Renal cortex interstitium (tissue), 11 donors: ENCODE results near the gene PDGFB. TPM values are rescaled to one million over a fixed set of nuclear protein-coding genes. Genes with fewer than 3 reads are reported as not detected.
A peak's percentile ranks its signal among the peaks of the same experiment; 100 is the strongest.

ENCODE experiments used
- DNase-seq, 11 donors: peaks; one replicate each; pipeline ENCODE4 v3.0.0-alpha.2; 2013; ENCODE audit warnings: low read depth in 9 of 11, low spot score in 4 of 11; ENCODE audit errors: extremely low read depth in 1 of 11
- polyA plus RNA-seq, 3 donors: library from polyadenylated mRNA; unstranded; fragments of 120-200 nt; gene quantifications; one replicate each; pipeline ENCODE4 v1.2.1, GENCODE V29; 2013; ENCODE audit not compliant: insufficient read length in 3 of 3

Gene PDGFB
- polyA plus RNA-seq, 3 donors = 11.3 to 15.9 (median 15.6) TPM

DNA sequence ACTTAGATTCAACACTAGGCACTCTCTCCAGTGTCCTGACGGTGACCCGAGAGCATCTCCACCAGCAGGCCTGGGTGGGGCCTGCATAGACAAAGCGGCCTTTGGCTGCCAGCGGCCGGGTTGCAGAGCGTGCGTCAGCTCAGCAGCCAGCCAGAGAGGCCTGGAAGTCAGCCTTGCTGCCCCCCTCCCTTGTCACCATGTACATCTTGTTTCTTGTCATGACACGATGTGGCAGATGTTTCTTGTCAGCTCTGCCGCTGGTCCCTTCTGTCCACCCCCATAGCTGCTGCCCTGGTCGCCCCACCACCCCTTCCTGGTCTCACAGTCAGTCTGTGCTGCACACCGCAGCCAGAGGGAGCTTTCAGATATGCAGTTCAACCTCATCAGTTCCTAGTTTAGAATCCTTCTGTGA lies 59.2 kb downstream of the PDGFB start:
- peak in 4 of 11 donors; percentile 44 to 73 (median 63) for DNase-seq

DNA sequence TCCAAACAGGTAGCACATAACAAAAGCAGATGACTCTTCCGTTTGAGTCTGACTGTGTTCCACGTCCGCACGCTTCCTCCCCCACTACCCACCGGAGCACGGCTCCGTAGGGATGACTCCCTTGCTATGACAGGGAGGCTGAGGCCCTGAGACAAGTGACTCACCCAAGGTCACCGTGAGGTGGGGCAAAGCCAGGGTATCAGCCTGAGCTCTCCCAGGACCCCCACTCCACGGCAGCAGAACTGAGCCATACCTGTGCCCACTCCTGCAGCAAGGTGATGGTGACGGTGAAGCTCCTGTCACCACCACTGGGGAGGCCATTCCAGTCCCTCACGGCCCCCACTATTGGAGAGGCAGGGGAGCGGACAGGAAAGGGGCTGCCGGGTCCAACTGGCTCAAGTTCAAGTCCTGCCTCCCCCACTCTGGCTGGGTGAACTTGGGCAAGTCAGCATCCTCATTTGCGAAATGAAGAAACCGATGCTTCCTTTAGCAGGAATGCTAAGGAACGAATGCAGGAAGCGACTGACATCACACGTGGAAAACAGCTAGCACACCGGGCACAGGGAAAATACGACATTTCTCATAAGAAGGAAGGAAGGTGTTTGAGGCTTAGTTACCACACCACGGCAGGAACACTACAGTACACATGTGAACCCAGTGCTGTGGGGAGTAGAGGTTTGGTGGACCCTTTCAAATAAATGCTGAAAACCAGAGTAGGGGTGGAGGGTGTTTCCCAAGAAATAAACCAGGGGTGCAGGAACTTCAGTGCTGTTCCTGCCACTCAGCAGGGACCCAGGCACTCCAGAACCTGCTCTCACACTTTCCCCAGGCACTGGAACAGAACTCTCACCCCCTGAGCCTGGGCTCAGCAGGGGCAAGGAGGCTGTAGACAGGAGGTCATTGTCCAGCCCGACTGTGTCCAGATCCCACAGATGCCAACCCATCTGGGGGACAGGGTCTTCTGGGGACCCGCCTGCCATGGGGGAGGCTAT lies 59.9 kb downstream of the PDGFB start:
- no peak for DNase-seq

DNA sequence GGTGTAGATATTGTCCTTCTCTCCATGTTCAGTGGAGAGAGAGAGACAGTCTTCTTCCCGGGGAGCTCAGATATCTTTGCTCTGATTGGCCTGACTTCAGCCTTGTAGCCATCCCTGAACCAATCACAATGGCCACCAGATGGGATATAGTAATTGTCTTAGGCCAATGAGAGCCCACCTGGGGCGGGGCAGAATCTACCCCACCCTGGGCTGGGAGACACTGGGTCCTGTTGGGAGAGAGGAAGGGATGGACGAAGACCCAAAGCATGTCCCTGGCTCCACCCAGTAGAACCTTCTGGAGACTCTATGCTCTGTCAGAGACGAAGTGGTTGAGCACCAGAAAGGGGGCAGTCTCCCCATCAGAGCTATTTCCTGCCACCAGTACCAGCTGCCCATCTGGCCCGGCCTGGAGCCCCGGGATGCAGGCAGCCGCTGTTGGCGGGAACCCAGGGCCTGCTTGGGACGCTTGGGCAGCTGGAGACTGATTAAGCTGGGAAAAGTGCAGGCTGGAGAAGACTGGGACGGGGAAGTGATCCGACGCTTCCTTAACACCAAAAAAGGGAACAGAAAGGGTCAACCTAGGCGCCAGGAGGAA lies 60.7 kb downstream of the PDGFB start:
- no peak for DNase-seq

DNA sequence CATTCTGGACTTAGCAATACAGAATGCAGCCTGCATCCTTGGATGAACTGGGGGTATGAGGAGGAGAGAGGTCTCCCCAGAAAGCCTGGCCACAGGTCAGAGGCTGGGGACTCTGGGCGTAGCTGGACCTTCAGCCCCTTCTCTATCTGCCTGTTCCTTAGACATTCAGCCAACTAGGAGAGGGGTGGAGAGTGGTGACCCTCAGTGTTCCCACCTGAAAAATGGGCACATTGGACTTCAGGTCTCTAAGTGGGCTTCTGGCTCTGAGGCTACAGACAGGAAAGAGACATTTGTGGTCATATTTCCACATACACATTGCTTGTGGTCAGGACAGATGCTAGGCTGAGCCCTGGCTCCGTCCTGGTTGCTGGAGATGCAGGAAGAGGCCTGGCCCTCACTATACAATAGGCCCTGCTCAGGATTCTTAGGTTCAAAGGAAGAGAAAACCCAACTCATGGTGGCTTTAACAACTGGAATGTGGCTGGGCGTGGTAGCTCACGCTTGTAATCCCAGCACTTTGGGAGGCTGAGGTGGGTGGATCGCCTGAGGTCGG lies 62.2 kb downstream of the PDGFB start:
- DNase-seq = no peak

DNA sequence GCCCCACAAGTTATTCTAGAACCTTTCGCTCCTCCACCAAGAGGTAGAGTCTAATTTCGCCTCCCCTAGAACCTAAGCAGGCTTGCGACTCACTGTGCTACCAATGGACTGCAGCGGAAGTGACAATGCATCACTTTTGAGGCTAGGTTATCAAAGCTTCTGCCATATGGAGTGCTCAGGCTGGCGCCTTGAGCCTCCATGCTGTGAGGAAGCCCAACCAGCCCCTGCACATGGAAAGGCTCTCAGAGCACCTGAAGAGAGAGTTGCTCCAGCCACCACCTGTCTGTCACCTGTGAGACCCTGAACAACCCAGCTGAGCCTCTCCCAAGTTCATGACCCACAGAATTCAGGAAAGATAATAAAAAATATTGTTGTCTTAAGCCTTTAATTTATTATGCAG lies 63.0 kb downstream of the PDGFB start:
- no peak for DNase-seq

DNA sequence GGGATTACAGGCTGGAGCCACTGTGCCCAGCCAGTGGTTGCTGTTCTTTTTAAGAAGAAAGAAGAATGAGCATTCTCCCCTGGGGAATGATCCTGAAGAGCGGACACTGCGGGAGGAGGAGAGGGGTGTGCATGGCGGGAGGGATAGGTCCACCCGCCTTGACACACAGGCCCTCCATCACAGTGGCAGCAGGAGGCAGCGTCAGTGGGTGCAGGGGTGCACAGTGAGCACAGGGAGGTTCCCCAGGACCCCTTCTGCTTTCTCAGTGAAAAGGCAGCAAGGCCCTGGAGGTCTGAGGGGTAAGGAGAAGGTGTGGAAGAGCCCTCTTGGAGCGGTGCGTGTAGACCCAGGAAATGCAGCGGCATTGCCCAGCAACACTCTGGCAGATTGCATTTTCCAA lies 63.4 kb downstream of the PDGFB start:
- no peak for DNase-seq

DNA sequence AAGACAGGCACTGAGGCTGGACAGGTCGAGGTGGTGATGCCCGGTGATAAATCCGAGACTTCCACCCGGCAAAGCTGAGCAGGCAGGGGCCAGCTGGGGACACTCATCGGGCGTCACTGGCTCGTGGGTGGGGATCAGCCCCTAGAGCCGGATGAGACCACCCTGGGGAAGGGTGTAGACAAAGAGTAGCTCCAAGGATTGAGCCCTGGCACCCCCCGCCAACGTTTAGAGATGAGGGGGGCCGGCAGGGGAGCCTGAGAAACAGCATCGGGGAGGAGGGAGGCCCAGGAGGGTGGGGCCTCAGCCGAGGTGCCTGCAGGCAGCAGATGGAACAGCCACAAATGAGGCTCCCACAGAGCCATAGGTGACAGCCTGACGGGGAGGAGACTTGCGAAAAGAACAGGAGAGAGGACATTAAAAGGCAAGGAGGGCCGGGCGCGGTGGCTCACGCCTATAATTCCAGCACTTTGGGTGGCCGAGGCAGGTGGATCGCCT lies 64.9 kb downstream of the PDGFB start:
- peak in 1 of 11 donors; percentile 33 for DNase-seq

DNA sequence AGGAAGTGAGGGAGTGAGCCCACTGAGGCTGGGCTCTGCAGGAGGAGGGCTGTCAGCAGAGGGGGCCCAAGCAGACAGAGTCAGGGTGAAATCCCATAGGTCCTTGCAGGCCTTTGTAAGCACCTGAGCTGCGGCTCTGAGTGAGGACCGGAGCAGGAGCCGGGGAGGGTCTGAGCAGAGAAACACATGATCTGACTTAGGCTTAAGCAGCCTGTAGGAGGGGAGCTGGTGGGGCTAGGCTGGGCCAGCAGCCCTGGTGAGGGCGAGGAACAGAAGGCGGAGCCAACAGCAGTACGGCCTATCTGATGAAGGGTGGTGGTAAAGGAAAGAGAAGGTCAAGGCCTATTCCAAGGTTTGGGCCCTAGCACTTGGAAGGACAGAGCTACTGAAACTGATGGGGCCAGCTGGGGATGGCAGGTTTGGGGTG lies 65.4 kb downstream of the PDGFB start:
- no peak for DNase-seq

DNA sequence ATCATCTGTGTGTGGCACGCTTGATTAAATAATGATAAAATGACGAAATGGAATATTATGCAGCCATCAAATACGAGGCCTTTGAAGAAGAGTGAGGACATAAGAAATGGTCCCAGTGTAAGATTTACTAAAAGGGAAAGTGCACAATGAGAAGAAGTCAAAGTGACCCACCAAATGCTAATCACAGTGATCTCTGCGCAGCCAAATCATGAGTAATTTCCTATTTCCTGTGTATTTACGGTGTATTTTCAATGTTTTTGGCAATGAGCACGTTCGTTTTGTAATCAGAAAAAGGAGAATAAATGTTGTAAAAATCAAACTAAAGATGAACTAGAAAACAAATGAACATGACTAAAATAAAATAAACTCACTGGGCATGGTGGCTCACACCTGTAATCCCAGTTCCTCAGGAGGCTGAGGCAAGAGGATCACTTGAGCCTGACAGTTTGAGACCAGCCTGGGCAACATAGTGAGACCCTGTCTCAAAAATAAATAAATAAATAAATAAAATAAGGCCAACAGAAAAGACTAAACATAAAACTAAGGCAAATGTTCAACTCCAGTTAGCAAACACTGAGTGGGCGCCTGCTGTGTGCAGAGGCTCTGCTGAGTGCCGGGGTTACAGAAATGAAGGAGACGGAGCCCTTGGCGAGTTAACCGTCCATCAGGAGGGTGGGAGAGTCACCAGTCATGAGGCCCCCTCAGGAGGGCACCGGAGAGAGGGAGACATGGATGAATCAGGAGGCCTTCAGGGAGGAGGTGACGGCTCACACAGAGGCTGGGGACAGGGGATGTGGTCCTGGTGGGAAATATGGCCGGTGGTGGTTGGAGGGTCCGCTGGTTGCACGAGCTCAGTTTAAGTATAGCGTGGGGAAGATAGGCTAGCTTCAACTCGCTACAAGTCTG lies 66.3 kb downstream of the PDGFB start:
- DNase-seq = no peak

DNA sequence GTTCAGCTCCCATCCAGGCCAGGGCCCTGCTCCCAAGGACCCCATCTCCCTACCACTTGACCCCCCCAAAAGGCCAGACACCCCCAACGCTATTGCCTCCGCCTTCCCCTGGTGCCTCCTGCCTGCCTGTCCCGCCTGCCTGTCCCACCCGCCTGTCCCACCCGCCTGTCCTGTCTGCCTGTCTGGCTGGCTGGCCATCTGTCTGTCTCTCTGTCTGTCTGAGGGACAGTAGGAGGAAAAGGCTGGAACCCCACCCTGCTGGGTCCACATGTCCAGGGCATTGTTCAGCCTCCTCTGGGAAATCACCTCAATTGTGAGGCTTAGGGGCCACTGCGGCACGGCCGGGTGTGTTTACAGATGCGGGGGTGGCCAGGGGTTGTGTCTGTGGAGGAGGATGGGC lies 67.0 kb downstream of the PDGFB start:
- no peak for DNase-seq

DNA sequence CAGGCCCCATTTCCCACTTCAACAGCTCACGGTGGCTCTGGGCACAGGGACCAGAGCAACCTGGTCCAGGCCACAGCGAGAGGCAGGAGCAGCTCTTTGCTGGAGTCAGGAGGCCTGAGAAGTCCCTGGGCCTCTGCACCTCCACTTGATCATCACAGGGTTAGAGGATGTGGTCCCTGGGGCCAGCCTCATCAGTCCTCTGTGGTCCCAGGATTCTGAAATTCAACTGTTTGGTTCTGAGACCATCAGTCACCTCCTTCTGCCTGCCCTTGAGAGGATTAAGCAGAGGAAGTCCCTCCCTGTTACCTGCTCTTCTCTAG lies 67.4 kb downstream of the PDGFB start:
- no peak for DNase-seq

DNA sequence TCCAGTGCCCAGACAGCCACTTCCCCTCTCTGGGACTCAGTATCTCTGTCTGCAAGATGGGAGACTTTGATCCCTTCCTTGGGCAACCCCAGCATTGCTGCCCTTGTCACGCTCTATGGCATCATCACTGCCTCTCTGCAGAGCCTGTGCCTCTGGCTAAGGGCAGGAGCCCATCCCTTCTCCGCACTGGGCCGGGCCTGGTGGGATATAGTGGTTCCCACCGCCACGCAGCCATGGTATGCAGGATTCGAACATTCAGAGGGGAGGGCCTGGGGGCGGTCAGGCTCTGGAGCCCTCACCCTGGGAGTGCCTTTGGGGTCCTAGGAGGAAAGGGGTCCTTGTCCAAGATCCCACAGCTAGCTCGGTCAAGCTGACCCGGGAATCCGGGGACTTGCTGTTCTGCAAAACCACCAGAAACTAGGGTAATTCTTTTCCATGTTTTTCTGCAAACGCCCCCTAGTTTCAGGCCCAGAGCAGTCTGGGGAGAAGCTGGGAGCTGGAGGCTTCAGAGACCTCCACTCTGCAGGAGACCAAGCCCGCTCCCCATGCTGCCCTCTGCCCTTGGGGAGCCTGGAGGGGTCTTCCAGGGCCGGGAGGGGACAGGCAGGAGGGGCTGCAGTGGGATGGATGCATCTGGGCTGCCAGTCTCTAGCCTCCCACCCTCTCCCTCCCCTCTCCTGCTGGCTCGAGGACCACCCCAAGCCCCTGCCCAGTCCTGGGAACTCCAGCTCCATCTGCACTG lies 67.9 kb downstream of the PDGFB start:
- DNase-seq = no peak

DNA sequence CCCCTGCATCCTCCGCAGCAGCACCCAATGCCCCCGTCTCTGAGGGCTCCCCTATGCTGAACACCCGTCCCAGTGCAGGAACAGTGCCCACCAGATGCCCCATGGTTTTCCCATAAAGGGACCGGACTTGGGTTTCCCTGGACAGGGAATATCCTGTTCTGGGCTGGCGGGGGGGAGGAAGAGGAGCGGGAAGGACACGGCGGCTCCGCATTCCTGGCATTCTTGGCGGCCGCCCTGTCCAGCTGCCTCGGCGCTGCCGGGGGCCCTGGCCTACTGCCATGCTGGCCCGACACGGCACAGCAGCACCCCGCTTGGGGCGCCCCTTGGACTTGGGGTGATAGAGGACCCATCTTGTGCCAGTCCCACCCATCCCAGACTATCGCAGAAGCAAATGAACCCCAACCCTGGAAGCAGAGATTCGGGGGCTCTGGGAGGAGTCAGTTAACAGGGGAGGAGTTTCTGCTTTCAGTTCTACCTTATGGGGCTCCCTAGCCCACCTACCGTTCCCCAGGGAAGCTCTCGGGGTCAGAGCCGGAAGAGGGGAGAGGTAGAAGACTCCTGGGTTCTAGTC lies 68.6 kb downstream of the PDGFB start:
- DNase-seq = peak in 6 of 11 donors; percentile 66 to 83 (median 74)

DNA sequence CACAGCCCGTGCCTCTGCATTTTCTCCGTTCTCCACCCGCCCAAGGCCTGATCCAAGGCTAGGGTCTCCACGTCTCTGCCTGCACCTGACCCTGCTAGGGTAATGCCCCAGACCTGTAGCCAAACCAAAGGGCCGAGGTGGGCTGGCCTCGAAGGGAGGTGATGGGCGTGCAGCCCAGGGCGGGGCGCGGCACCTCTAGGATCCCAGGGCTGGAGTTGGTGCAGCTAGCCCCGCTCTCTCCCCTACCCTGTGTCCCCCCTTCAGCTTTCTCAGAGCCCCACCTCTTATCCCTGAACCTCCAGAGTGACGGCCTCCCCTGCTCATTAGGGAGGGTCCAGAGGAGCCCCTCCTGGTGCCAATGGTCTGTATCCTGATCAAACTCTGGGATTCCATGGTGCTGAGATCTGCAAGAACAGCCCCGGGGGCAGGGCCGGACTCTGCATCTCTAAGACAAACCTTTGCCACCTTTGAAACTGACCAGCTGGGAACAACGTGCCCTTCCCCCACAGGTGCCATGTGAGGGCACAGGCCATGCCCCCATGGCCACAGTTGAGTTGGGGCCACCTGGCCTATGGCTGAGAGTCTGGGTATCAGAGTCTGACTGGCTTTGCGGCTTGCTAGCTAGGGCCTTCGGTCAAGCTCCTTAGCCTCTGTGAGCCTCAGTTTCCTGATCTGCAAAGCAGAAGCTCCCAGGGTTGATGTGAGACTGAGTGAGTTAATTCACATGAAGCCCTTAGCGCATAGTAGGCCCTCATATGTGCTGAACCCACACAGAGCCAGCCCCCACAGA lies 69.2 kb downstream of the PDGFB start:
- DNase-seq = no peak

DNA sequence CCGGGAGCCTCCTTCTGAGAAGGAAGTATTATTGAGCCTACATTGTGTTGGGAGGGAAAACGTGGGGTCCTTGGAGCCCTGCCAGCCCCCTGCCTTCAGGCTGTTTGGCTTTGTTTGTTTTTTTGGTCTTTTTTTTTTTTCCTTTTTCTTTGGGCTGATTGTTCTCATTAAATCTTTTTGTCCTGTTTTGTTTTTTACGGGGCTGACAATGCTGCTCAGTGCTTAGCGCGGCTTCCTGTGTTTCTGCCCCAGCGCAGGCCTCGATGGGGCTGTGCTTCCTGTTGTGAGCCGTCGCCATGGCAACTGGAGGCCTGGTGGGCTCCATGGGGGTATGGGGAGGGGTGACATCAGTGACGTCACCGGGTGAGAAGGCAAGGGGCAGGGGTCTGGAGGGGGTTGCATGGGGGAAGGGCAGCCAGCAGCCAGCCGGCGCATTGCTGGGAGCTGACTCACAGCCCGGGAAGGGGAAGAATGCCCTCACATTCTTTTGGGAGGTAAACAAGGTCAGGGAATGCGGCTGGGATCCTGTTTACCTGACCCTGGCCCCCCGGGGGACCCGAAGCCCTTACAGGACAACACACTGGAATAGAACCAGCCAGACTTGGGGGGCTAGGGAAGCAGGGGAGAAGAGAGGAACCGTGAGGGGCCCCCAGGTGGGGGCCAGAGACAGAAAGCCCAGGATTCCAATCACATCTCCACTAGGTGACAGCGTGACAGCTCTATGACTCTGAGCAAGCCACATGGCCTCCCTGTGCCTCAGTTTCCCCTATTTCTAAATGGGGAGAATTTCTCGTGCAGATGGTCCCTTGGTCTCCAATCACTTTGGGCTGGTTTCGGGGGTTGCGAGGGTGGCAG lies 70.1 kb downstream of the PDGFB start:
- peak; percentile 80 to 93 (median 90) for DNase-seq

DNA sequence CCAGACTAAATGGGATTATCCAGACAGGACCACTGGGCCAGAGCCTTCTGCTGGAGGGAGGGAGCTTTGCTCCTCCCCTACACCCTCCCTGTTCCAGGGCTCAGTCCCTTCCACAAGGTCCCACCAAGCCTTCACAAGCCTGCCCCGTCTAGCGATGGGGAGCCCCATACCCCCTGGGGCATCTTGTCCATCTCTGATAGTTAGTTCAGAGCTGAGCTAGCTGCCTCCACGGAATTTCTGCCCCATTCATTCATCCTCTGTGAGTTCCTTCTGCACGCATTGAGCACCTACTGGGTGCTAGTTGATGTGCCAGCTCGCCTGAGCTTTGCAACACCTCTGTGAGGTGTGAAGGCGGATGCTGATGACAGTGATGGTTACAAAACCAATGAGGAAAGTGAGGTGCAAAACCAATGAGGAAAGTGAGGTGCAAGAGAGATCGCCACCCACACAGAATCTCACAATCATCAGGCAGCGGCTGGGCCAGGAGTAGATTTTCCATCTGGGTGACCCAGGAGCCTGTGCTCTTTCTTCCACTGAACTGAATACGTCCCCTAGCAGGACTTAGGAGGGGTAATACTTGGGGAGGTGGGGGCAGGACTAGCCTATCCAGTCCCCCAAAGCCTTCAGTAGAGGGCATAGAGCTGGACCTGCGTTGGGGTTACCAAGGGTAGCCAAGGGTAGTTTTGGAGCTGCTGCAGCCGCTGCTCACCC lies 70.8 kb downstream of the PDGFB start:
- no peak for DNase-seq
